SW480 (cell line): ENCODE measurements around the gene ST13.
"Not testable (repeated sequence)": the region's sequence is repeated elsewhere in the genome, so short reads cannot be mapped to it uniquely, and the experiment has no call there.

Source experiments
- DNase-seq: peaks from one replicate; pipeline ENCODE4 v3.0.0-alpha.2; 2016; ENCODE audit warnings: low spot score

The ST13 gene

DNA sequence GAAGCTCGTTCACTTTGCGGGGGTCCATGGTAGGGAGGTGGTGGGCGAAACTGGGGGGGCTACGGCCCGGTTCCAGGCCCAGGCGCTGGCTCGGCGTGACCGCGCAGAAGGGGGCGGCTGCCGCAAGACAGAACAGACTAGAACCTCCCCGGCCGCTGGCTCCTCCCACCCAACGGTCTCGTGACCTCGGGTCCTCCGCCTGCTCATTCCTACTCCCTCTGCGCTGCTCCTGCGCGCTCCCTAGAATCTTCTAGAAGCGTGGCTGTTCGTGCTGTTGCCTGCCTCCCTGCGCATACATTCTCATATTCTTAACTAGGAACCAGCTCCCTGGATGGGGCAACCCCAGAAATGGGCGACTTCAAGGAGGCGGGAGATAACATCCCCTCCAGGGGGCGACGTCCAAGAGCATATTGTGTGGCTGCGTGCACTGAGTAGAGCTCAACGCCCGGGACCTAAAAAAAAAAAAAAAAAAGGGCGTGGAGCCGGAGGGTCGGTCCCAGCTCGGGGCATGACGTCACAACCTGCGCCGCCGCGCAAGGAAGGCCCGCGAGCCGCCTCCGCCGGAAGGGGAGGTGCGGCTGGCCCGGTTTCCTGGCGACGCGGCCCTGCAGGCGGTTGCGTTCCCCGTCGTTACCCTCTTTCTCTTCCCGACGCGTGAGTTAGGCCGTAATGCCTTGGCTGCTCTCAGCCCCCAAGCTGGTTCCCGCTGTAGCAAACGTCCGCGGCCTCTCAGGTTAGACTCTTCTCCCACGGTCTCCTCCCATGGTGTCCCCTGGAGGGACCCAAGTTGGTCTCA, at the start of gene ST13, which contains the start of gene XPNPEP3:
Gene ST13, minus strand, starts transcription at position 127 of the 796 bp plus-strand sequence. Its CDS starts 99 bp downstream, at position 28.
Gene XPNPEP3, plus strand, starts transcription at position 636 of the 796 bp plus-strand sequence. Its CDS starts 34 bp downstream, at position 670.
- peak; percentile 94 for DNase-seq

DNA sequence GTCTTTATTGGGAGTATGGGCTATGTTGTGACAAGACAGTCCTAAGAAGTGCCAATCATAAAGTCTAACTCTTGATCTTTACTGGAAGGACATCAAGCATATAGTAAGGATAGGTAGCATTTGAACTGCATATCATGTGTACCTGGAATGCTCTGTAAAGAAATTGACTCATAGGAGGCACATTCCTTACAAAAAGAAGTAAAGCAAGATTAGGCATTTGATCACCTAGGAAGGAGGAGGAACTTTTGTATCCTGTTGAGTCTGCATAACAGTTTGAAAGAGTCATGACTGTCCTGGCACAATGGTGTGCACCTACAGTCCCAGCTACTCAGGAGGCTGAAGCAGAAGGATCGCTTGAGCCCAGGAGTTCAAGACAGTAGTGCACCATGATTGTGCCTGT, 47.7 kb upstream of the ST13 start:
- no peak for DNase-seq

DNA sequence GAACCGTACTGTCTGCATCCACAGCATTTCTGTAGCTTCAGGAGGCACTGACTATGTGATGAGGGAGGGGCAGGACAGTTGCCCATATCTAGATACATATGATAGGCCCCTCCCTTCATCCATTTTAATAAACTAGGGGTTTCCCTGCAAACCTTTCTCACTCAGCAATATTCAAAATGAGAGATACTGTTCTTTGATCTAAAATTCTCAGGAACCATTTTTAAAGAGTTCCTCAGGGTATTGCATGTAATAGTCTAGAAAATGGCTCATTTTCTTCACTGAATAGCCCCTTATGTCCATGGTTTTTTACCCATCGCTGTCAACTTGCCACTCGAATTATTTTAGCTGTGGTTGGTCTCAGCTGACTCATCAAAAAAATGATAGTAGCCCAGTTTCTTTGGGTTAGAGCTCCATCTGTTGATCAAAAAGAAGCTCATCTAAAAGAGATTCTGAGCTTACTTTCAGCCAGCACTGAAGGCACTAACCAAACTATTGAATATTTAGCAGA, 42.5 kb upstream of the ST13 start:
- peak; percentile 52 for DNase-seq

DNA sequence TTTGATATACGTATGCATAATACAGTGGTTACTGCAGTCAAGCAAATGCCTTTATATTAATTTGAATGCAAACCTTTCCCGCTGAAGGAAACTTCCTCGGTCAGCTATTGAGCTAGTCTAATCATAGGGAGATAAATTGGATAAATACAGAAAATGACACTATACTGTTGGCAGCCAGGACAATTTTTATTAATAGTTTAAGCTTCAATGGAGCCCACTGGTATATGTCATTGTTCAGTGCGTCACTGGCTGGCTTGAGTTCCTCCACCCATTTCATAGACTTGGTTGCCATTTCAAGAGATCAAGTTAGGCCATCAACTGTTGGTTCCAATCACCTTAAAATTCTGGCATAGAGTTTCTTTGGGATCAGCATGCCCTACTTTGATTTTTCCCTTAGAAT, 38.0 kb upstream of the ST13 start:
- DNase-seq, result no peak

DNA sequence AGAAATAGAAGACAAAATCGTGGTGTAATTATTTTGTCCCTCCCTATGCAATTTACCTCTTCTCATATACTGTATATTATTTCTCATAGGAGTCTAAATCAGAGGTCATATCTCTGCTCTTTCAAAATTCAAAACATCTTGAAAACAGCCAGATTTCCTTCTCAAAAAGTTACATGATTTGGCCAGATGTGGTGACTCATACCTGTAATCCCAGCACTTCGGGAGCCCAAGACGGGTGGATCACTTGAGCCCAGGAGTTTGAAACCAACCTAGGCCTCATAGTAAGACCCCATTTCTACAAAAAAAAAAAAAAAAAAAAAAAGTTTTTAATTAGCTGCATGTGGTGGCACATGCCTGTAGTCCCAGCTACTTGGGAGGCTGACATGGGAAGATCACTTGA, 34.4 kb upstream of the ST13 start:
- no peak for DNase-seq

GRCh38 chr22:40889116-40889515, 32.7 kb upstream of the ST13 start:
- no peak for DNase-seq

DNA sequence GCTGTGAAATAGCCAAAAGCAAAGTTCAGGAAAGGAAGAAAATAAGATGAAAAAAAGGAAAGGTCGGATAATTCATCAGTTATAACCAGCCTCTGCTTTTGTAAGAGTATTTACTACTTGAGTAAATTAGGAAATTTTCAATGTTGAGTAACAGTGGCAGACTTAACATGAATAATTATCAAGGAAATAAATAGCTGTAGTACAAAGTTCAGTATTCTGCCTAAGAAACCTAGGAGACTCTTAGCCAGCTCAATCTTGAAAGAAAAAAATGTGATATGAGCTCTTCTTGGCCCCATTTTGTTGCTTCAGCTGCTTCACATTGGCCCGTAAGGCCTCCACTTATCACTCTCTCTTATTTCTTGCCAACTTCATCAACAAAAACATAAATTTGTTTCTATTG, 22.5 kb upstream of the ST13 start:
- DNase-seq, result no peak

DNA sequence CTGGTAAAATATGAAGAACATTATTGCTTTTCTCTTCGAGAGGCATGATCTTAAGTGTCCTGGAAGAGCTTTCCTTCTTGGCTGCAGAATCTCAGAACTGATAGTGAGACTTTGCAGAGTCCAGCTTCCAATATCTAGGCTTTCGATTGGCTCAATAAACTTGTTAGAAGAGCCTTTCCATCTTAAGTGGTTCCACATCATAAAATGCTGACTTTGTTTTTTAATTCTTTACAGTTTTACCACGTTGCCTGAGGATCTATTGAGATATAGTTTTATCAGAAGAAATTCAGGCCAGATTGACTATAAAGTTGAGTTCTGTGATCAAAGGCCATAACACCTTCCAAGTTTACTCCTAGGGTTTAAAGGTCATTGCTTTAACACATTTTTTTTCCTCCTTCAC, 21.0 kb upstream of the ST13 start:
- no peak for DNase-seq

DNA sequence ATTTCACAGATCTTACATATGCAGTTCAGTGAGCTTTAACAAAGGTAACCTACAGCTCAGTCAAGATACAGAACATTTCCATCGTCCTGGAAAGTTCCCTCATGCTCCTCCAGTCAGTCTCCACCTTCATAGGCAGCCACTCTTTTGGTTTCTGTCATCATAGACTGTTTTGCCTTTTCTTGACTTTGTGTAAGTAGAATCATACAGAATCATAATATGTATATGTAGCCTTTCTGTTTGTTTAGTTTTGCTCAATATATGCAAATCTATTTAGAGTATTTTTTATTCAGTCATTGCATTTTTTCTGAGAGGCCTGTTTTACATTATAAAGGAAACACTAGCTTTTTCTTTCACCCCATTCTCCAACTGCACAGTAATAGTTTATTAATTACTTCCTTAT, 20.5 kb upstream of the ST13 start:
- no peak for DNase-seq

GRCh38 chr22:40875111-40875510, 18.7 kb upstream of the ST13 start:
- DNase-seq, result no peak

GRCh38 chr22:40874016-40874415, 17.6 kb upstream of the ST13 start:
- no peak for DNase-seq

DNA sequence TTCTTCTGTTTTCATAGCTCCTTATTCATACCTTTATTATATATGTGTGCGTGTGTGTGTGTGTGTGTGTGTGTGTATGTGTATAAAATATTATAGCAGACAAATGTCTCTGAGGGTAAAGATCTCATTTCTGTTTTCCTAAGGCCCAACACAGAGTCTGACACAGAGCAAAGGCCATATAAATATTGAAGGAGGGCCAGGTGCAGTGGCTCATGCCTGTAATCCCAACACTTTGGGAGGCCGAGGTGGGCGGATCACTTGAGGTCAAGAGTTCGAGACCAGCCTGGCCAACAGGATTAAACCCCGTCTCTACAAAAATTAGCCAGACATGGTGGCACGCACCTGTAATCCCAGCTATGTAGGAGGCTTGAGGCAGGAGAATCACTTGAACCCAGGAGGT, 11.9 kb upstream of the ST13 start:
- DNase-seq, result not testable (repeated sequence)

GRCh38 chr22:40867109-40867508, 10.7 kb upstream of the ST13 start:
- DNase-seq, result no peak

- DNase-seq, result no peak
These were observed 6.1 kb upstream of the ST13 start for GRCh38 chr22:40862537-40862936.

GRCh38 chr22:40862013-40862412, 5.6 kb upstream of the ST13 start, which contains the start of gene DNAJB7:
Gene DNAJB7 (minus strand): TSS chr22:40862113. CDS start chr22:40861994, 119 bp downstream.
- no peak for DNase-seq

- no peak for DNase-seq
These were observed 943 bp upstream of the ST13 start for GRCh38 chr22:40857309-40857855.

- peak; percentile 9 for DNase-seq
These were observed 393 bp downstream of the ST13 start for GRCh38 chr22:40855979-40856512.

- no peak for DNase-seq
These were observed 1.1 kb downstream of the ST13 start for GRCh38 chr22:40855071-40855978.

DNA sequence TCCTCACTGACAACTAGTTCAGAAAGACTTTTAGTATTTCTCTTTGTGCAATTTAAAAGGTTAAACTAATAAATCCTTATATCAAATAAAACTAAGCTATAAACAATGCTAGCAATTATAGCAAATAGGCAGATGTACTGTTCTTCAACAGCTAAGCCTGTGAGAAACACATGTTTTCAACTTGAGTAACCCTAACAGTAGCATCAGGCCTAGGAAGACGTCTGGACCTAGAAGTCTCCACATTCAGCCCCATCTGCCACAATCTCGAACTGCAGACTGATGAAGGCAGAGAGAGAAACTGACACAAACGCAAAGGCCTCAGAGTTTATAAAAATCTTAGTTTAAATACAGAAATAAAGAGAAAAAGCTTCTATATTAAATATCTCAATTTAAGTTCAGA, 2.5 kb downstream of the ST13 start:
- DNase-seq, result no peak

DNA sequence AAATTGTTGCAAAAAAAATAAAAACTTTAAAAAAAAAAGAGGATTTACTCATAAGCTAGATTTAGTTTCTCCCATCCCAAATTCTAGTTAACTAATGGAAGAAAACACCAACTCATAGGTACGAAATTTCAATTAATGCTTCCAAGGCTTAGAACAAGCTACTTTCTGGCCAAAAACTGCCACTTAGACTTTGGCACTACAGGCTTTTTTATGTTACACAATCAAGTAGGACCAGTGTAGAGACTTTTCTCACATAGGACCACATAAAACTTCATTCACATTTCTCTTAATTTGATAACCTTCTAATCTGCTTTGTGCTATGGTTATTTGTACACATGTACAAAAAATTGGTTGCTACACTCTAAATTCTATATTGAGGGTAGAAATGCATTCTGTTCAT, 3.1 kb downstream of the ST13 start:
- DNase-seq, result no peak

DNA sequence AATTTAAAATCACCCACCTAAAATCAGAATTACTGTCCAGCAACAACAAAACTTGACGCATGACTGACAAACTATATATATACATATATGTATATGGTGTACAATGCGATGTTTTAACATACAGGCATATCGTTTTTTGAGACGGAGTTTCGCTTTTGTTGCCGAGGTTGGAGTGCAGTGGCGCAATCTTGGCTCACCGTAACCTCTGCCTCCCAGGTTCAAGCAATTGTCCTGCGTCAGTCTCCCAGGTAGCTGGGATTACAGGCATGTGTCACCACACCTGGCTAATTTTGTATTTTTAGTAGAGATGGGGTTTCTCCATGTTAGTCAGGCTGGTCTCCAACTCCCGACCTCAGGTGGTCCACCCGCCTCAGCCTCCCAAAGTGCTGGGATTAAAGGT, 10.6 kb downstream of the ST13 start:
- not testable (repeated sequence) for DNase-seq

DNA sequence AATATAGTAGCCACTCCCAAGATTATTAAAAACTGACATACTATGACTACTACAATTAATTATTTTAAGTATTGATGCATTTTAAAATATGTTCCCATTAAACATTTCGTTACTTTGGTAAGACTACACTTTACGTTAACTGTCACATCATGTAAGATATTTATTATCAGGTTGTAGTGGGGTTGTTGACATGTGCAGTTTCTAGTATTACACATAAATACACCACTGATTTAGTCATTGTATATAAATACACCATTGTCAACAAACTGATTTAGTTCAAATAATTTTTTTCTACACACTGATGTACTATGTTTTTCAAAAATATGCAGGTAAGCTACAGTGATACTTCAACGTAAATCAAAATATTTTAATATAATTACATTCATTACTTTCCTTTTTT, 11.5 kb downstream of the ST13 start:
- DNase-seq, result no peak
